ENCODE results near the gene GALC. TPM values are rescaled to one million over a fixed set of nuclear protein-coding genes. Genes with fewer than 3 reads are reported as not detected.

GALC gene
- total RNA-seq, 2 donors from 2014 or later, result 31.8 to 76.0 TPM

DNA sequence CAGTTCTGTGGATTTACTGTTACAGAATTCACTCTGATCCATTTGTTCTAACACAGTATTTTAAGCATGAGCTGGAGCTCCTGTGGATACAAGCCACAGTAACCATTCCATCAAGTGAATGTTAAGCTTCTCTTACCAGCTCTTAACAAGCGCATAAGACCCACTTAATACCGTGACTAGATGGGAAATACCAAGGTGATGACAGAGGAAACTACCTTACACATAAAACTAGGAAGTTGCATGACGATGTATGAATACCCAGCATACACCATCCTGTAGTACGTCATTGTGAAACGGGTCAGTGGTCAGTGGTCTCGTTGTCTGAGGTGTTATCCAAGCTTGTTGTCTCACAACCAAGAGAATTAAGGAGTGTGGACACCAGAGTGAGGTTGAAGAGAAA is 2.0 kb upstream of the GALC start:
- 95 to 100% methylated on average over 4 to 6 of the region's 6 CpGs for WGBS, 2 experiments (ENCODE audit: insufficient coverage in 1 of 2, insufficient read length in 1 of 2)
- Histone ChIP-seq H3K9me3 (ENCODE audit: control insufficient read depth, low read length) (peaks cover 12% of the 10 kb centered on the region), H3K4me3 (ENCODE audit: low read length) (peak overlapping the region; percentile 21), H3K9ac (ENCODE audit: extremely low read depth, low read length, poor library complexity, severe bottlenecking) (no peak overlapping the region), H3K27me3 (ENCODE audit: control insufficient read depth, insufficient read depth, low read length, poor library complexity, severe bottlenecking) (no peaks in the 10 kb centered on the region), H3K36me3 (ENCODE audit: control insufficient read depth, insufficient read depth, low read length) (no peaks in the 10 kb centered on the region), H3K27ac (ENCODE audit: low read depth, low read length) (no peak overlapping the region), H3K4me1 (ENCODE audit: control insufficient read depth, insufficient read depth, low read length) (peaks cover 15% of the 10 kb centered on the region)
- Mint-ChIP-seq H3K9me3 (no peaks in the 10 kb centered on the region), H3K27me3 (ENCODE audit: insufficient read depth) (no peaks in the 10 kb centered on the region), H3K36me3 (ENCODE audit: low read depth) (no peaks in the 10 kb centered on the region), H3K4me1 (peaks cover 27% of the 10 kb centered on the region), H3K27ac (no peak overlapping the region), H3K4me3 (no peak overlapping the region)
- TF ChIP-seq CTCF (conservative IDR thresholded peaks at IDR 0.05), result no peak
- DNase-seq, result no peak

DNA sequence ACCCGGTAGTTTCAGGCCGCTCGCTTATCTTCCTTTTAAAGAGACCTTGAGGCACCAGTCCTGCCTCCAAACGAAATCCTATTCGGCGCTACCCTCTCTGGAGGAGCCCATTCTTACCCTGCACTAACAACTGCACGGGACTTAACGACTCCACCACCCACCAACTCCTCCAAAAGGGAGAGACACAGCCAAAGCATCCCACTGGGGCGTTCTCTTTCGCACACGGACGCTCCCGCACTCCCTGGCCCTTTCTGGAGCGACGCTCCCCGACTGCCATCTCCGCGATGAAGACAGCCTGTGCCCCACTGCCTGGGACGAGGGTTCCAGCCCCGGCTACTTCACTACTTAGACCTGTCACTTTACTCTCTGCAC is 650 bp downstream of the GALC start:
- Histone ChIP-seq H3K36me3 (ENCODE audit: control insufficient read depth, insufficient read depth, low read length) (no peaks in the 10 kb centered on the region), H3K9me3 (ENCODE audit: control insufficient read depth, low read length) (peaks cover 12% of the 10 kb centered on the region), H3K4me1 (ENCODE audit: control insufficient read depth, insufficient read depth, low read length) (peaks cover 12% of the 10 kb centered on the region), H3K4me3 (ENCODE audit: low read length) (peak overlapping the region; percentile 82), H3K9ac (ENCODE audit: extremely low read depth, low read length, poor library complexity, severe bottlenecking) (peak overlapping the region; percentile 72), H3K27ac (ENCODE audit: low read depth, low read length) (peak overlapping the region; percentile 70), H3K27me3 (ENCODE audit: control insufficient read depth, insufficient read depth, low read length, poor library complexity, severe bottlenecking) (no peaks in the 10 kb centered on the region)
- peaks cover 24% of the 10 kb centered on the region for H3K4me1 Mint-ChIP-seq
- H3K9me3 Mint-ChIP-seq, result no peaks in the 10 kb centered on the region
- no peaks in the 10 kb centered on the region for H3K27me3 Mint-ChIP-seq (ENCODE audit: insufficient read depth)
- WGBS, 2 experiments (ENCODE audit: insufficient coverage in 1 of 2, insufficient read length in 1 of 2), result 10 to 12% methylated on average over 10 to 20 of the region's 20 CpGs
- no peaks in the 10 kb centered on the region for H3K36me3 Mint-ChIP-seq (ENCODE audit: low read depth)
- no peak for DNase-seq
- H3K4me3 Mint-ChIP-seq, result peak overlapping the region; percentile 80
- peak overlapping the region; percentile 90 for H3K27ac Mint-ChIP-seq
- no peak for TF ChIP-seq CTCF (conservative IDR thresholded peaks at IDR 0.05)

DNA sequence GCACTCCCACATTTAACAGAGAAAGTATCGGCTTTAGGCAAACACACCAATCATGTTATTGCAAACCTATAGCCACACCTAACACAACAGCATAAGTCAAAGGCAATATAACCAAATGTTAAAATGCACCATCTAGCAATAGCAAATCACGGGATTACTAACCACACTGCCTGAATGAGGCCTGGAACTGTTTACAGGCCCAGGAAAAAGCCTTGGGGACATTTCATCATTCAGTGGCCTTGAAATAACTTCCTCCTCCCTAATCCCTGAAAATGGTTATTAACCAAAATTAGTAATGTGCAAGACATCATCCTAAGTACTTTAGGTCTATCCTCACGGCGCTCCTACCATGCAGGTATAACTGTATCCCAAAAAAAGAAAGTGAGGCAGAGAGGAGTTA is 2.3 kb downstream of the GALC start:
- H3K4me1 Mint-ChIP-seq, result peaks cover 15% of the 10 kb centered on the region
- no peak for TF ChIP-seq CTCF (conservative IDR thresholded peaks at IDR 0.05)
- Histone ChIP-seq H3K4me1 (ENCODE audit: control insufficient read depth, insufficient read depth, low read length) (peaks cover 9% of the 10 kb centered on the region), H3K27me3 (ENCODE audit: control insufficient read depth, insufficient read depth, low read length, poor library complexity, severe bottlenecking) (no peaks in the 10 kb centered on the region), H3K9me3 (ENCODE audit: control insufficient read depth, low read length) (peaks cover 12% of the 10 kb centered on the region), H3K4me3 (ENCODE audit: low read length) (no peak overlapping the region), H3K27ac (ENCODE audit: low read depth, low read length) (no peak overlapping the region), H3K36me3 (ENCODE audit: control insufficient read depth, insufficient read depth, low read length) (peaks cover 2% of the 10 kb centered on the region), H3K9ac (ENCODE audit: extremely low read depth, low read length, poor library complexity, severe bottlenecking) (no peak overlapping the region)
- no peak overlapping the region for H3K4me3 Mint-ChIP-seq
- no peak overlapping the region for H3K27ac Mint-ChIP-seq
- no peak for DNase-seq
- WGBS, 2 experiments (ENCODE audit: insufficient coverage in 1 of 2, insufficient read length in 1 of 2), result 92 to 100% methylated on average over 2 to 4 of the region's 4 CpGs
- H3K9me3 Mint-ChIP-seq, result no peaks in the 10 kb centered on the region
- H3K27me3 Mint-ChIP-seq (ENCODE audit: insufficient read depth), result no peaks in the 10 kb centered on the region
- no peaks in the 10 kb centered on the region for H3K36me3 Mint-ChIP-seq (ENCODE audit: low read depth)

Measured in endodermal cell (in vitro differentiated cells).